MCF 10A (cell line): ENCODE measurements around the gene COTL1. TPM values are rescaled to one million over a fixed set of nuclear protein-coding genes. Genes with fewer than 3 reads are reported as not detected.

Experiments used
- BruUV-seq: library from RNA; stranded (reverse); fragments of 400-500 nt; replicated peaks from 2 replicates; lab custom pipeline; 2021; lab: Mats Ljungman, UMichigan
- CTCF ChIA-PET: fragments of 300-600 bp; sonication (Branson Sonifier 250); formaldehyde crosslinking; extraction: SDS; loops from one replicate; lab custom pipeline; 2021; ENCODE audit warnings: antibody characterized with exemption, inconsistent platforms; lab: Yijun Ruan, JAX
- POLR2A ChIA-PET: fragments of 300-600, 350-650 bp; sonication (Branson Sonifier 250); formaldehyde crosslinking; extraction: SDS; loops from one replicate; lab custom pipeline; 2020; ENCODE audit warnings: antibody characterized with exemption, inconsistent platforms; lab: Yijun Ruan, JAX
- DNase-seq: peaks from one replicate; pipeline ENCODE4 v3.0.0-alpha.2; 2018; ENCODE audit not compliant: unreplicated experiment
- H3K27ac Mint-ChIP-seq: one replicate; pipeline ENCODE4 v1.8.0; 2022; ENCODE audit warnings: mild to moderate bottlenecking, low read depth, mixed read lengths; ENCODE audit not compliant: unreplicated experiment
- H3K27me3 Mint-ChIP-seq: one replicate; pipeline ENCODE4 v1.8.0; 2022; ENCODE audit warnings: mixed read lengths; ENCODE audit not compliant: insufficient read depth, unreplicated experiment
- H3K36me3 Mint-ChIP-seq: one replicate; pipeline ENCODE4 v1.8.0; 2022; ENCODE audit warnings: mild to moderate bottlenecking, moderate library complexity, mixed read lengths; ENCODE audit not compliant: insufficient read depth, unreplicated experiment
- H3K4me1 Mint-ChIP-seq: one replicate; pipeline ENCODE4 v1.8.0; 2022; ENCODE audit warnings: mixed read lengths; ENCODE audit not compliant: insufficient read depth, unreplicated experiment
- H3K4me3 Mint-ChIP-seq: one replicate; pipeline ENCODE4 v1.8.0; 2022; ENCODE audit warnings: mild to moderate bottlenecking, moderate library complexity, mixed read lengths; ENCODE audit not compliant: unreplicated experiment
- H3K9me3 Mint-ChIP-seq: one replicate; pipeline ENCODE4 v1.8.0; 2022; ENCODE audit warnings: mixed read lengths; ENCODE audit not compliant: unreplicated experiment
- CTCF ChIP-seq: fragments of 200-600 bp; IDR thresholded peaks from one replicate; pipeline ENCODE4 v1.8.0; 2022; ENCODE audit warnings: antibody characterized with exemption, mild to moderate bottlenecking; ENCODE audit not compliant: unreplicated experiment
- intact Hi-C: fragments of 100-400 bp; cut with micrococcal nuclease; formaldehyde crosslinking; loops from 2 replicates; pipeline ENCODE4 v1.14.1; 2022
- total RNA-seq: library from RNA; stranded (reverse); gene quantifications from 2 replicates; pipeline ENCODE4 v1.2.3, GENCODE V29; 2022

Gene COTL1
- total RNA-seq, 1 experiment from 2014 or later: 269 TPM

- no peak for DNase-seq
- Mint-ChIP-seq H3K9me3 (no peaks in the 10 kb centered on the region), H3K27ac (no peak overlapping the region), H3K4me1 (no peaks in the 10 kb centered on the region), H3K36me3 (peaks cover 26% of the 10 kb centered on the region), H3K4me3 (no peak overlapping the region), H3K27me3 (no peaks in the 10 kb centered on the region)
- ChIA-PET CTCF (no interaction called here), POLR2A (no interaction called here)
- intact Hi-C loops: no loop called here
- no peak for TF ChIP-seq CTCF
- no TSS peak for BruUV-seq
Measured at GRCh38 chr16:84578538-84579126, 39.2 kb downstream of the COTL1 start.

GRCh38 chr16:84577034-84577803, 40.7 kb downstream of the COTL1 start:
- no peak for TF ChIP-seq CTCF
- peaks cover 33% of the 10 kb centered on the region for H3K36me3 Mint-ChIP-seq
- no peak overlapping the region for H3K4me3 Mint-ChIP-seq
- no peaks in the 10 kb centered on the region for H3K9me3 Mint-ChIP-seq
- no peaks in the 10 kb centered on the region for H3K27me3 Mint-ChIP-seq
- intact Hi-C loops: no loop called here
- H3K4me1 Mint-ChIP-seq: no peaks in the 10 kb centered on the region
- CTCF ChIA-PET: interaction anchor here (1.1 kb wide), 1 partner anchor 22 kb away, joined by 3 read pairs; no protein-coding TSS in a partner anchor
- no peak overlapping the region for H3K27ac Mint-ChIP-seq
- DNase-seq: no peak
- BruUV-seq: no TSS peak
- POLR2A ChIA-PET: no interaction called here

- no peaks in the 10 kb centered on the region for H3K9me3 Mint-ChIP-seq
- intact Hi-C loops: no loop called here
- ChIA-PET CTCF (interaction anchor here (0.6 kb wide), 1 partner anchor 34 kb away, joined by 4 read pairs; no protein-coding TSS in a partner anchor), POLR2A (interaction anchor here (0.7 kb wide), 1 partner anchor 116 kb away, joined by 3 read pairs; no protein-coding TSS in a partner anchor)
- H3K27ac Mint-ChIP-seq: no peak overlapping the region
- no peak for DNase-seq
- H3K36me3 Mint-ChIP-seq: peaks cover 38% of the 10 kb centered on the region
- no peaks in the 10 kb centered on the region for H3K4me1 Mint-ChIP-seq
- H3K4me3 Mint-ChIP-seq: no peak overlapping the region
- no peaks in the 10 kb centered on the region for H3K27me3 Mint-ChIP-seq
- BruUV-seq: no TSS peak
- no peak for TF ChIP-seq CTCF
Measured at GRCh38 chr16:84575914-84576313, 42.0 kb downstream of the COTL1 start.

- Mint-ChIP-seq H3K36me3 (peaks cover 45% of the 10 kb centered on the region), H3K9me3 (no peaks in the 10 kb centered on the region)
Measured at GRCh38 chr16:84574191-84574590, 43.7 kb downstream of the COTL1 start.

More at GRCh38 chr16:84574191-84574590, 43.7 kb downstream of the COTL1 start:
- Mint-ChIP-seq H3K4me1 (no peaks in the 10 kb centered on the region), H3K27ac (no peak overlapping the region), H3K27me3 (no peaks in the 10 kb centered on the region), H3K4me3 (no peak overlapping the region)
- CTCF ChIA-PET: no interaction called here
- DNase-seq: no peak
- TF ChIP-seq CTCF: no peak
- intact Hi-C loops: no loop called here
- POLR2A ChIA-PET: interaction anchor here (0.5 kb wide), 1 partner anchor 161 kb away, joined by 3 read pairs; no protein-coding TSS in a partner anchor
- no TSS peak for BruUV-seq
